HG02973 (cell line): ENCODE data around the gene EN1.
A peak's percentile ranks its signal among the peaks of the same experiment; 100 is the strongest.

Source experiments
- ATAC-seq: cut with Tn5 transposase; IDR thresholded peaks from one replicate; pipeline ENCODE4 v1.9.1; 2021; ENCODE audit warnings: moderate library complexity; ENCODE audit not compliant: unreplicated experiment

Gene EN1

GRCh38 chr2:118846953-118847761 lies at the start of gene EN1:
EN1 (minus strand) TSS chr2:118847648; CDS start chr2:118847167, 481 bp downstream.
- ATAC-seq: no peak

- no peak for ATAC-seq
These were observed 45.7 kb upstream of the EN1 start for GRCh38 chr2:118893100-118893499.

- ATAC-seq: no peak
These were observed 42.5 kb upstream of the EN1 start for GRCh38 chr2:118889995-118890394.

GRCh38 chr2:118883792-118884191 lies 36.3 kb upstream of the EN1 start:
- no peak for ATAC-seq

GRCh38 chr2:118882693-118883336 lies 35.4 kb upstream of the EN1 start:
- ATAC-seq: peak; percentile 81

- ATAC-seq: peak; percentile 80
These were observed 34.2 kb upstream of the EN1 start for GRCh38 chr2:118881490-118882129.

GRCh38 chr2:118880501-118880900 lies 33.1 kb upstream of the EN1 start:
- no peak for ATAC-seq

- no peak for ATAC-seq
These were observed 31.2 kb upstream of the EN1 start for GRCh38 chr2:118878531-118879149.

GRCh38 chr2:118875318-118875717 lies 27.9 kb upstream of the EN1 start:
- no peak for ATAC-seq

GRCh38 chr2:118874324-118874723 lies 26.9 kb upstream of the EN1 start:
- ATAC-seq: no peak

GRCh38 chr2:118865106-118865505 lies 17.7 kb upstream of the EN1 start:
- peak; percentile 95 for ATAC-seq

- ATAC-seq: no peak
These were observed 16.8 kb upstream of the EN1 start for GRCh38 chr2:118864207-118864606.

- no peak for ATAC-seq
These were observed 14.3 kb upstream of the EN1 start for GRCh38 chr2:118861731-118862130.

GRCh38 chr2:118861242-118861641 lies 13.8 kb upstream of the EN1 start:
- no peak for ATAC-seq

- ATAC-seq: no peak
These were observed 13.1 kb upstream of the EN1 start for GRCh38 chr2:118860506-118860905.

GRCh38 chr2:118859157-118859770 lies 11.8 kb upstream of the EN1 start:
- ATAC-seq: no peak

- ATAC-seq: no peak
These were observed 11.2 kb upstream of the EN1 start for GRCh38 chr2:118858485-118859156.

GRCh38 chr2:118857677-118858484 lies 10.4 kb upstream of the EN1 start:
- ATAC-seq: no peak

GRCh38 chr2:118856978-118857676 lies 9.7 kb upstream of the EN1 start:
- no peak for ATAC-seq
